ENCODE results near the gene ZBTB16.

GRCh38 chr11:114116357-114116756 lies 56.8 kb downstream of the ZBTB16 start:
- no peak for TF ChIP-seq CTCF (IDR thresholded peaks at IDR 0.05; ENCODE audit: low read length)
- TF ChIP-seq EZH2 (optimal IDR thresholded peaks at IDR 0.05; ENCODE audit: low read depth, low read length) = no peak

Data from MM.1S (cell line).